ENCODE results near the gene TMEFF2. TPM values are rescaled to one million over a fixed set of nuclear protein-coding genes. Genes with fewer than 3 reads are reported as not detected.

TMEFF2 gene
- total RNA-seq, 2 donors from 2014 or later = 3.2 to 55.8 TPM

GRCh38 chr2:191991442-191991841 lies 203.3 kb downstream of the TMEFF2 start:
- TF ChIP-seq POLR2A (IDR thresholded peaks at IDR 0.05) (no peak), POLR2AphosphoS5 (IDR thresholded peaks at IDR 0.05) (no peak), CTCF (IDR thresholded peaks at IDR 0.05) (no peak)
- Histone ChIP-seq H3K36me3 (no peaks in the 10 kb centered on the region), H3K27ac (no peak overlapping the region), H3K9me3 (no peaks in the 10 kb centered on the region), H3K27me3 (replicated peaks; ENCODE audit: insufficient read depth) (no peaks in the 10 kb centered on the region), H3K4me3 (no peak overlapping the region), H3K4me1 (replicated peaks) (no peaks in the 10 kb centered on the region)
- no peak for DNase-seq (ENCODE audit: low spot score)
- 93% methylated on average over 5 of the region's 5 CpGs for WGBS
- intact Hi-C loops (cut with DNase I) = no loop called here

GRCh38 chr2:191985740-191986139 lies 209.0 kb downstream of the TMEFF2 start:
- Histone ChIP-seq H3K4me3 (no peak overlapping the region), H3K27ac (no peak overlapping the region), H3K4me1 (replicated peaks) (no peaks in the 10 kb centered on the region), H3K36me3 (no peaks in the 10 kb centered on the region), H3K9me3 (no peaks in the 10 kb centered on the region), H3K27me3 (replicated peaks; ENCODE audit: insufficient read depth) (no peaks in the 10 kb centered on the region)
- intact Hi-C loops (cut with DNase I) = no loop called here
- 62% methylated on average over 2 of the region's 2 CpGs for WGBS
- no peak for DNase-seq (ENCODE audit: low spot score)
- TF ChIP-seq CTCF (IDR thresholded peaks at IDR 0.05) = no peak
- no peak for TF ChIP-seq POLR2AphosphoS5 (IDR thresholded peaks at IDR 0.05)
- TF ChIP-seq POLR2A (IDR thresholded peaks at IDR 0.05) = no peak

GRCh38 chr2:191983591-191983990 lies 211.1 kb downstream of the TMEFF2 start:
- 50% methylated on average over 1 of the region's 1 CpG for WGBS
- Histone ChIP-seq H3K9me3 (no peaks in the 10 kb centered on the region), H3K36me3 (no peaks in the 10 kb centered on the region), H3K4me1 (replicated peaks) (no peaks in the 10 kb centered on the region), H3K4me3 (no peak overlapping the region), H3K27ac (no peak overlapping the region), H3K27me3 (replicated peaks; ENCODE audit: insufficient read depth) (no peaks in the 10 kb centered on the region)
- TF ChIP-seq POLR2A (IDR thresholded peaks at IDR 0.05) (no peak), POLR2AphosphoS5 (IDR thresholded peaks at IDR 0.05) (no peak), CTCF (IDR thresholded peaks at IDR 0.05) (no peak)
- DNase-seq (ENCODE audit: low spot score) = no peak
- intact Hi-C loops (cut with DNase I) = no loop called here

GRCh38 chr2:191983186-191983585 lies 211.5 kb downstream of the TMEFF2 start:
- no peak overlapping the region for H3K27ac ChIP-seq

More at GRCh38 chr2:191983186-191983585, 211.5 kb downstream of the TMEFF2 start:
- no peak for DNase-seq (ENCODE audit: low spot score)
- TF ChIP-seq POLR2AphosphoS5 (IDR thresholded peaks at IDR 0.05) (no peak), POLR2A (IDR thresholded peaks at IDR 0.05) (no peak), CTCF (IDR thresholded peaks at IDR 0.05) (no peak)
- no peaks in the 10 kb centered on the region for H3K4me1 ChIP-seq (replicated peaks)
- H3K4me3 ChIP-seq = no peak overlapping the region
- H3K27me3 ChIP-seq (replicated peaks; ENCODE audit: insufficient read depth) = no peaks in the 10 kb centered on the region
- intact Hi-C loops (cut with DNase I) = no loop called here
- no peaks in the 10 kb centered on the region for H3K36me3 ChIP-seq
- H3K9me3 ChIP-seq = no peaks in the 10 kb centered on the region

Data from prostate gland (tissue), 2 donors.